RPMI8226 (cell line): ENCODE data around the gene ZNF19.
A peak's percentile ranks its signal among the peaks of the same experiment; 100 is the strongest.

Source experiments
- DNase-seq: peaks from one replicate; pipeline ENCODE4 v3.0.0-alpha.2; 2015

The ZNF19 gene

DNA sequence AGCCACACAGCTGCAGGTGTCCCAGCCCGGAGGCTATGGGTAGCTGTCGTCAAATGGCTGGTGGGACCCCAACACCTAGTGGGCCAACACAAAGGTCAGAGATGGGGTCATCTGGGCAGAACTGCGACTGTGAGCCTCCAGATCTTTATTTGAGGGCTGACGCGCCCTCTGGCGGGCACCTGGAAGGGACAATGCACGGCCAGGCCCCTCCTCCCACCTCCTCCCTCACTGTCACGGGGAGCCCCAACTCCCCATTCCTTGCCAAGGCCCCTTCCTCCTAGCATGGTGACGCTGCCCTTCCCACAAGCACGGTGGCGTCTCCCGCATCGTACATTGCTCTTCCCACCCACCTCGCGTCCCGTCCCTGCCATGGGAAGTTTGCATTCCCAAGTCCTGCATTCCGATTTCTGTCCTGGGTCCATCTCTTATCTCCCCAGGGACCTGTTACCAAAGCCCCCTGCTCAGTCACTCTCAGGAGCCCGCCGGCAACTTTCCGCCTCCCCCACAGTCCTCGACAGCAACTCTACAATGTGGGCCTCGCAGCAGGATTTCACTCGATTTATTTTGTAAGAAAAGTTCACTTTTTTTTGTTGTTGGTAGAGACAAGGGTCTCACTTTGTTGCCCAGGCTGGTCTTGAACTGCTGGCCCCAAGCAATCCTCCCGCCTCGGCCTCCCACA is 48.3 kb downstream of the ZNF19 start:
- peak; percentile 52 for DNase-seq

DNA sequence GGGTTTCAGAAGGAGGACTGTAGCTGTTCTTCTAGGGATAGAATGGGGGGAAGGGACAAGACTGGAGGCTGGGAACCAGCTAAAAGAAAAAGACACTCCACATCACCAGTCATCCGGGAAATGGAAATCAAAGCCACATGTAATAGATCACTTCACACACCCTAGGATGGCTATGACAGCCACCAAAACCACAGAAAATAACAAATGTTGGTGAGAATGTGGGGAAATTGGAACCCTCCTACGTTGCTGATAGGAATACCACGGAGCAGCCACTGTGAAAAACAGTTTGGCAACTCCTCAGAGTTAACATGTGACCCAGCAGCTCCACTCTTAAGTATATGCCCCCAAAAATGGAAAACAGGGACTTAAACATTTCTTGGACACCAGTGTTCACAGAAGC is 49.6 kb downstream of the ZNF19 start:
- DNase-seq: no peak

DNA sequence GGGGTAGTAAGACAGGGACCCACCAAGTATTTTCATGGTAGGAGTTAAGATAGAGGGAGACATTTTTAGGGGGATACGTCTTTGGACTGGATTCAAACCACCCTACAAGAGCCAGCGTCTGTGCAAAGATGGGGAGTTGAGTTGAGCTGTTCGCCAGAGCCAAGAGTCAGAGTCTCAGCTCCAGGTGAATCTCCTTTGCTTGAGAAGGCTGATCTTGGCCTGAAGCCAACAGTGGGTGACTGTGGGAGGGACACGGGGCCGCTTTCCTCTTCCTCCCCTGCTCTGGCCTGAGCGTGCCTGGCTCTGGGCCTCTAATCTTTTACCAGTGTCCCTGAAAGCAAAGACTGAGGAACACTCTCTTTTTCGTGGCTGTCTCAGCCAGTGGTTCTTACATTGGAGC is 52.7 kb downstream of the ZNF19 start:
- DNase-seq: no peak

DNA sequence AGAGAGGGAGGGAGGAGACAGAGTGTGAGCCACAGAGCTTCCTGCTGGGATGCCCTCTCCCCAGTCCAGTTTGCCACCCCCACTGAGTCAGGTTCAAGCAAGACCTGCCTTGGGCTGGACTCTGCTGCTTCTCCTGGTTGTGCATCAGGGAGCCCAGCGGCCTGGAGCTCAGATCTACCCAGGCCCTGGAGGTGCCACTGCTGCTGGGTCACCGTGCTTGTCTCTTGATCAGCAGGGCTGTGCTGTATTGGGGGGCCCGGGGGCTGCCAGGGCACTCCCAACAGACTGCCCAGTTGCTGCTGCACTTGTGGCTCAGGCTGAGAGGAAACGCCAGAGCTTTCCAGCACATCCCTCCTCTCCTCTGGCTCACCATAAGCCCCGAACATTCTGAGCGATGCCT is 56.2 kb downstream of the ZNF19 start:
- DNase-seq: no peak

DNA sequence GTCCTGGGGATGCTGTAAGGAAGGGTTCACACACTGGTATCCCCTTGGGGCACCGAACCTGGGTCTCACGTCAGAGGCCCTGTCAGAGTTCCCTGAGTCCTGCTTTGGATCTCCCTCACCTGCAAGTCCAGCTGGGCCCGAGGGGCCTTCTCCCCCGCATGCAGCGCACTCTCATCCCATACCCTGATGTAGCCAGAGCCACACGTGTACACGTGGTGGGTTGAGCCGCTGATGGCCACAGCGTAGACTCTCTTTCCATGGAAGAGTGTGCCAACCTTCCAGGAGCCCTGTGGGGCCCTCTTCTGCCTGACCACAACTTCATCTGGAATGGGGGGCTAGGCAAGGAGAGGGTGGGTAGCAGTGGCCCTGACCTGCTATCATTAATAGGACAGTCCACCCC is 57.1 kb downstream of the ZNF19 start:
- DNase-seq: no peak

DNA sequence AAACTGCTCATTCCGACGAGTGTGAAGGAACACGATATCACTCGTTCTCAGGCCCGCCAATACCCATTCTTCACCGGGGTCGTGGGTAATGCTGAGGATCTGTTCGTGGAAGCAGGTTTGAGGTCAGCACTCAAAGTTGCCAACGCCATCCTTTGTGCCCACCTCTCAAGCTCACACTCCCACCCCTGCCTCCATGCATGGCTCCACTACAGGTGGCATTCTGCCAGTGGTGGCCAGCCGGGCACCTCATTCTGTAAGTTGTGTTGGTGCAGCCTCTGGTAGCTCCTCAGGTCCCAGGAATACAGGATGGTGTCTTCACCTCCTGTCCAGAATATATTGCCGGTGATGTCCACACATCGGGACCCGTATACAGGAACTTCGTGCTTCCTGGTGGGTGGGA is 57.9 kb downstream of the ZNF19 start:
- no peak for DNase-seq

DNA sequence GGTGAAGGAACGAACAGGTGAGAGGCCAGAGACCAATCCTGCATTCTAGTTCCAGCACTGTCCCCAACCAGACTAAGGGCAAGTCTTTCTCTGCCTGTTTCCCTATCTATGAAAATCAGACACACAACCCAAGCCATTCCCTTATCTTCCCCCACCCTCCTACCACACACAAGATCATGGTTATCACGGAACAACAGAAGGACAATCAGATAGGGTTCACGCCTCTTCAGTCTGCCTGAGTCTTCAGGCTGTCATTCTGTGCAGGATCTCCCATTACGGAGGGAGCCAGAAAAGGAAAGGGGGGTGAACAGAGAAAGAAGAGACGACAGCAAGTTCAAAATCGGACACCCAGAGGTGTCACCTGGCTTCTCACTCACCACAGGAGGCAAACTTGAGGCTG is 58.4 kb downstream of the ZNF19 start:
- DNase-seq: no peak

DNA sequence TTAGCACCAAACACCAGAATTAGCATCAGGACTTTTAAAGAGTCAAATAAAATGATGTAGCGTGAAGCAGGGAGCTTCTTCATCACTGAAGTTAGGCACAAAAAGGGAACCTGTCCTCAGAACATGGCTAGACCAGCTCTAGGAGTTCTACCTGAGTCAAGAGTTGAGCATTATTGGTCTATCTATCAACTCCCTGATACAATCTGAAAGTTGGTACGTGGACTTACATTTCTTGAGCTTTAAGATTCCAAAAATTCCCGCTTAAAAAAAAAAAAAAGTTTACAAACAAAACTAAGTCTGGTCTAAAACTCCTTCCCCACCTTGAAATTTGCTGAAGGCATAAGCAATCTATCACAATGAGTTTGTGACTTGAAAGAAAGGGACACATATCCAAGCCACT is 59.5 kb downstream of the ZNF19 start:
- no peak for DNase-seq

DNA sequence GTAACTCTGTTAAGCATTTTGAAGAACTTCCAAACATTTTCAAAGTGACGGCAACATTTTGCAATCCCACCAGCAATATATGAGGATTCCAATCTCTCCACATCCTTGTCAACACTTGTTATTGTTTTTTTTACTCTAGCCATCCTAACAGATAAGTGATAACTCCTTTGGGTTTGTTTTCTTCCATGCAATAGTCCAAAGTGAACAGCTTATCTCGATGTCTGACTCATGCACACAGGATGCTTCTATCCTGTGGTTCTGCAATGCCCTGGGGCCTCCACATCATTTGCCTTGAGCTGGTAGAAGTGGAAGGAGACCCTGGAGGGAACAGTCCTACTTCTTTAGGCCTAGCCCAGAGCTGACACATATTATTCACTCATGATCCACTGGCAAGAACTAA is 60.2 kb downstream of the ZNF19 start:
- no peak for DNase-seq

DNA sequence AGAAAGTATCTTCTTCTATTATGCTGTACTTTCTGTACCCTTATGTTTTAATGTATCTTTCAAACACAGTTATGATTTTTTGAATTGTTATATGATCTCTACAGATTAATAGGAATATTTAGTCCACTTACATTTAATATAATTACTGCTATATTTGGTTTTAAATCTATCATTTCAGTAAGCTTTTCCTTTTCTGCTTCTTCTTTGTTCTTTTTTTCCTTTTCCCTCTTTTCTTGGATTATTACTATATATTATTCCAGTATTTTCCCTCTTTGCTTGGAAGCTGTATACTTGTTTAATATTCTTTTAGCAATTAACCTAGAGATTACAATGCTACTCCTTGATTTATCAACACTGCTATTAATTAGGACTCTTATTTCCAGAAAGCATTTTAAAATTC is 60.7 kb downstream of the ZNF19 start:
- no peak for DNase-seq

DNA sequence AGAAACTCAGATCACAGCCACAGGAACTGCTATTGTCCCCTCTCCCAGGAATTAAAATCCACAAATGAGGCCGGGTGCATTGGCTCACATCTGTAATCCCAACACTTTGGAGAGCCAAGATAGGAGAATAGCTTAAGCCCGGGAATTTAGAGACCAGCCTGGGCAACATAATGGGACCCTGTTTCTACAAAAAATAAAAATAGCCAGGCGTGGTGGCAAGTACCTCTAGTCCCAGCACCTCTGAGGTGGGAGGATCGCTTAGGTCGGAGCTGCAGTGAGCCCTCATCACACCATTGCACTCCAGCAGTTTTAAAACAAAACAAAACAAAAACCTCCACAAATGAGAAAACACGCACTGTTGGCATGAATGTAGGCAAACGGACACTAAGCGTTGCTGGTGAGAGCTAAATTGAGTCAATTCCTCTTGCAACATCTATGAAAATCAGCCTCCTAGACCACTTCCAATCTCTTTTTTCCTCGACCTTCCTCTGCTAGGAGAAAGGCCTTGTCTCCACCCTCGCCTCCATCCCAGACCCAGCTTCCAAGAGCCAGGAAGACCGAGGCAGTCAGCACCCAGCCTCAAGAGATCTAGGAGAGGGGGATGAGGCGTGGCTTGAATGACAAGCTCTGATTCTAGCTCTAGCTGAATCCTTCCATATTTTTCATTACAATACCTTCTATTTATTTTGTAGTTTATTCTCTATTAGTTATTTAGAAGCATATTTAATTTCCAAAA is 62.1 kb downstream of the ZNF19 start:
- DNase-seq: no peak

DNA sequence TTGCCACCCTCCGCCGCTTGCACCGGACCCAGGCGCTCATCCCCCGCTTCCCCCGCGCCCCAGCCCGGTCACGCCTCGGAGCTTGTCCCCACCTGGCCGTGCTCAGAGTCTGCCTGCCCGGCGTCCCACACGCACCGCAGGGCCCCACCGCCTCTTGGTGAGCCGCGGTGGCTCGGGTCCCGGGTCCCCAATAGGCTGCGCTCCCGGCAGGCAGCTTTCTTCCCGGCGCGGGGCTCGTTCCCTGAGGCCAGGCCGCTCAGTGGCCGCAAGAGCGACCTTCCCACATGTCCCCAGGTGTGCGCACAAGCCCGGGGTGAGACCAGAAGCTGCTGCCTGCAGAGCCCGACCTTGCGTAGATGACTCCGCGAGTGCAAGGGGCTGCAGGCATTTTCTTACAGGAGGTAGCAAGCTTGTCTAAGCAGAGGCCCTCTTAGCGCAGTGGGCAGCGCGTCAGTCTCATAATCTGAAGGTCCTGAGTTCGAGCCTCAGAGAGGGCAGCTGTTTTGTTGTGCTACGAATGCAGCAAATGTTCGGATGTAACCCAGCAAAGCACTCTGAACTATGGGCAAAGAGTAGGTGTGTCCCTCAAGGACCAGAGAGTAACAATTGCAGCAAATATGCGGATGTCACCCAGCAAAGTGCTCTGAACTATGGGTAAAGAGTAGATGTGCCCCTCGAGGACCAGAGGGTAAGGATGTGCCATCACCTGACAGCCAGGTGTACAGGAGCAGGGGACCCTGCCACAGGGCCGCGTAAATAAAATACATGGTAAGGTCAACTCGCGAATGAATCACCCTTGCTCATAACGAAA is 62.9 kb downstream of the ZNF19 start:
- peak; percentile 79 for DNase-seq

DNA sequence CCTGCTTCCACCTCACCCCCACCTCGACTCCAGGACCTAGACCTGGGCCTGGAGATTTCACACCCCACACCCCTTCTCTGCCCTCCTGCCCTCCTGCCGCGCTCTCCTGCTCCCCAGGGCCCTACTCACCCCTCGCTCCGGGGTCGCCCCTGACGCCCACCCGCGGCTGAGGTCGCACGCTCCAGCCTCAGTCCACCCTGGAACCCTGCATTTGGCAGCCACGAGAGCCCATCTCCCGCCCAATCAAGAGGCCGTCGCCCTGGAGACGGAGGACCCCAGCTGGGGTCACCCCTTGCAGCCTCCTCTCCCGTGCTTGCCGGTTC is 63.4 kb downstream of the ZNF19 start:
- no peak for DNase-seq

DNA sequence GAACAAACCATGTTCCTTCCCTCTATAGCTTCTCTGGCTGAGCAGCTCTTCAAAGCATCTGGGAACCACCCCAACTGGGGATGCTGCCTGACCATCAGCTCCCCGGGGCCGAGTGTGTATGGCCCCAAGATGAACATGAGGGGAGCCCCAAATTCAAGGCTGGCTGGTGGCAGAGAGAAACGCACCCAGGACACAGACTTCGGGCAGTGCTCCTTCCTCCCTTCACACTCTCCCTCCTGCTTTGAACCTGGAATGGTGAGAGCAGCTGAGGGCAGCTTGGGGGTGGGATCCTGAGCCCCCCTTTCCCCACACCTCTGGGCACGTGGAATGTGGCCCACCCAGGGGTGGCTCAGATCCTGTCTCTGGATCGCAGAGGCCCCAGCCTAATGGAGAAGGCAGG is 64.5 kb downstream of the ZNF19 start:
- DNase-seq: no peak

DNA sequence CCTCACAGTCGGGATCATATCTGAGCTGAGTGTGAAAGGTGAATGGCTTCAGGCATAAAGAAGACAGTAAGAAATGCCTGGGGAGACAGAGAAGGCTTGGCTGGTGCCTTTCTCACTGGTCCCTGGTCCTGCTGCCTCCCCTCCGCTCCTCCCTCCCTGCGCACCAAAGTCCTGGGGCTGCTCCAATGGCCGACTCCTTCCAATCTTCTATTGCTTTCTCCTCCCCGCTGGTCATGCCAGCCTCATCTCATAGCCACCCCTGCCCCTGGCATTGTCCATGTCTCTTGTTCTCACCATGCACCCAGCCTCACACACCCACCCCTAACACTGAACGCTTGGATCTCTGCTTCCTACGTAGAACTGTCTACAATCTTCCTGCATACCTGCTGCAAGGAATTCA is 65.3 kb downstream of the ZNF19 start:
- no peak for DNase-seq
